ENCODE results near the gene PEX3.

The PEX3 gene

GRCh38 chr6:143498428-143498827, 47.8 kb downstream of the PEX3 start:
- TF ChIP-seq CTCF (conservative IDR thresholded peaks at IDR 0.05; ENCODE audit: low read depth): no peak
- DNase-seq (ENCODE audit: low spot score): no peak
- ChIA-PET POLR2A (ENCODE audit: low non-redundant PET) (no interaction called here), CTCF (no interaction called here)
- no peak overlapping the region for H3K27ac ChIP-seq

GRCh38 chr6:143501851-143502250, 51.2 kb downstream of the PEX3 start:
- no peak for DNase-seq (ENCODE audit: low spot score)
- POLR2A ChIA-PET (ENCODE audit: low non-redundant PET): no interaction called here
- H3K27ac ChIP-seq: no peak overlapping the region
- CTCF ChIA-PET: interaction anchor here (0.6 to 0.9 kb wide), 4 partner anchors 15 to 1019 kb away, joined by 3 to 5 read pairs (median 4); no protein-coding TSS in a partner anchor
- no peak for TF ChIP-seq CTCF (conservative IDR thresholded peaks at IDR 0.05; ENCODE audit: low read depth)

- no peak overlapping the region for H3K27ac ChIP-seq
- ChIA-PET POLR2A (ENCODE audit: low non-redundant PET) (no interaction called here), CTCF (no interaction called here)
- no peak for DNase-seq (ENCODE audit: low spot score)
- no peak for TF ChIP-seq CTCF (conservative IDR thresholded peaks at IDR 0.05; ENCODE audit: low read depth)
Measured at GRCh38 chr6:143504369-143504768, 53.8 kb downstream of the PEX3 start.

- POLR2A ChIA-PET (ENCODE audit: low non-redundant PET): no interaction called here
- CTCF ChIA-PET: no interaction called here
- TF ChIP-seq CTCF (conservative IDR thresholded peaks at IDR 0.05; ENCODE audit: low read depth): no peak
- DNase-seq (ENCODE audit: low spot score): no peak
- no peak overlapping the region for H3K27ac ChIP-seq
Measured at GRCh38 chr6:143505111-143505510, 54.5 kb downstream of the PEX3 start.

- ChIA-PET POLR2A (ENCODE audit: low non-redundant PET) (no interaction called here), CTCF (interaction anchor here (0.6 kb wide), 1 partner anchor 596 kb away, joined by 3 read pairs; no protein-coding TSS in a partner anchor)
- no peak for TF ChIP-seq CTCF (conservative IDR thresholded peaks at IDR 0.05; ENCODE audit: low read depth)
- no peak for DNase-seq (ENCODE audit: low spot score)
- H3K27ac ChIP-seq: no peak overlapping the region
Measured at GRCh38 chr6:143505537-143505936, 54.9 kb downstream of the PEX3 start.

GRCh38 chr6:143506199-143506598, 55.6 kb downstream of the PEX3 start:
- ChIA-PET CTCF (interaction anchor here (0.6 to 0.8 kb wide), 3 partner anchors 79 to 1061 kb away, joined by 3 read pairs; no protein-coding TSS in a partner anchor), POLR2A (ENCODE audit: low non-redundant PET) (no interaction called here)
- TF ChIP-seq CTCF (conservative IDR thresholded peaks at IDR 0.05; ENCODE audit: low read depth): no peak
- DNase-seq (ENCODE audit: low spot score): no peak
- H3K27ac ChIP-seq: no peak overlapping the region

GRCh38 chr6:143506620-143507019, 56.0 kb downstream of the PEX3 start:
- TF ChIP-seq CTCF (conservative IDR thresholded peaks at IDR 0.05; ENCODE audit: low read depth): no peak
- ChIA-PET CTCF (interaction anchor here (0.6 to 0.8 kb wide), 2 partner anchors 78 to 1061 kb away, joined by 3 read pairs; no protein-coding TSS in a partner anchor), POLR2A (ENCODE audit: low non-redundant PET) (no interaction called here)
- no peak overlapping the region for H3K27ac ChIP-seq
- DNase-seq (ENCODE audit: low spot score): no peak
